Activated T-helper 1 cell treated with anti-CD3 and anti-CD28 coated beads, Interleukin-12 subunit alpha, Interleukin-12 subunit beta, Interleukin-2, Interleukin-4 antibody, amounts not matched to agents 30 ng/mL and 10 ng/mL and 1 ng/mL, durations not matched to agents 14 hours and 24 hours and 36 hours (primary cell): Measurements from ENCODE around the gene TLCD5. TPM values are rescaled to one million over a fixed set of nuclear protein-coding genes. Genes with fewer than 3 reads are reported as not detected.
A peak's percentile ranks its signal among the peaks of the same experiment; 100 is the strongest.

Experiments
- DNase-seq: peaks from one replicate; pipeline ENCODE4 v3.0.0; 2021; ENCODE audit warnings: low spot score
- H3K27ac Mint-ChIP-seq: one replicate; pipeline ENCODE4 v1.8.0; 2021; ENCODE audit warnings: mild to moderate bottlenecking, mixed read lengths
- H3K27me3 Mint-ChIP-seq: one replicate; pipeline ENCODE4 v1.8.0; 2022; ENCODE audit warnings: mild to moderate bottlenecking, moderate library complexity, mixed read lengths; ENCODE audit not compliant: insufficient read depth
- H3K36me3 Mint-ChIP-seq: one replicate; pipeline ENCODE4 v1.8.0; 2021; ENCODE audit warnings: low read depth, mixed read lengths
- H3K4me1 Mint-ChIP-seq: one replicate; pipeline ENCODE4 v1.8.0; 2021; ENCODE audit warnings: low read depth, mixed read lengths
- H3K4me3 Mint-ChIP-seq: one replicate; pipeline ENCODE4 v1.8.0; 2021; ENCODE audit warnings: mild to moderate bottlenecking, moderate library complexity, mixed read lengths
- H3K9me3 Mint-ChIP-seq: one replicate; pipeline ENCODE4 v1.8.0; 2021; ENCODE audit warnings: mixed read lengths
- intact Hi-C: fragments of 100-400 bp; cut with micrococcal nuclease; formaldehyde crosslinking; loops from one replicate; pipeline ENCODE4 v1.15.1; 2024
- total RNA-seq: library from RNA; stranded (reverse); gene quantifications from 2 replicates; pipeline ENCODE4 v1.2.3, GENCODE V29; 2022

Gene TLCD5
- total RNA-seq, 1 donor from 2014 or later: 1.7 TPM

GRCh38 chr11:120335556-120335907 is 10.4 kb downstream of the TLCD5 start:
- H3K27ac Mint-ChIP-seq: no peak overlapping the region
- peaks cover 4% of the 10 kb centered on the region for H3K36me3 Mint-ChIP-seq
- H3K4me1 Mint-ChIP-seq: peaks cover 37% of the 10 kb centered on the region
- peaks cover 40% of the 10 kb centered on the region for H3K27me3 Mint-ChIP-seq
- no peaks in the 10 kb centered on the region for H3K9me3 Mint-ChIP-seq
- intact Hi-C loops: loop anchor here (1.0 to 10.0 kb wide), 5 partner anchors 176 to 957 kb away; partner anchors contain the start of genes GRIK4, NECTIN1 and SC5D
- peak overlapping the region; percentile 74 for H3K4me3 Mint-ChIP-seq
- no peak for DNase-seq

GRCh38 chr11:120335908-120336640 is 11.0 kb downstream of the TLCD5 start, which contains the start of gene ARHGEF12:
ARHGEF12 (plus strand) TSS chr11:120336413; CDS start chr11:120337244, 831 bp downstream.
- peak within 1 kb of the TSS; percentile 83 for H3K27ac Mint-ChIP-seq
- intact Hi-C loops: loop anchor here (1.0 to 10.0 kb wide), 9 partner anchors 8 to 956 kb away; partner anchors contain the start of genes GRIK4, NECTIN1, SC5D and TLCD5
- DNase-seq: peak; percentile 70
- peak within 1 kb of the TSS; percentile 96 for H3K4me3 Mint-ChIP-seq
- H3K9me3 Mint-ChIP-seq: no peaks in the 10 kb centered on the region
- H3K4me1 Mint-ChIP-seq: peaks cover 40% of the 10 kb centered on the region
- H3K27me3 Mint-ChIP-seq: peaks cover 45% of the 10 kb centered on the region
- H3K36me3 Mint-ChIP-seq: peaks cover 4% of the 10 kb centered on the region

- Mint-ChIP-seq H3K36me3 (peaks cover 4% of the 10 kb centered on the region), H3K9me3 (no peaks in the 10 kb centered on the region), H3K27ac (peak overlapping the region; percentile 76), H3K4me3 (peak overlapping the region; percentile 96), H3K27me3 (peaks cover 51% of the 10 kb centered on the region), H3K4me1 (peaks cover 42% of the 10 kb centered on the region)
- DNase-seq: no peak
- intact Hi-C loops: loop anchor here (1.0 to 10.0 kb wide), 8 partner anchors 8 to 956 kb away; partner anchors contain the start of genes NECTIN1, SC5D and TLCD5
Measured at GRCh38 chr11:120336641-120337354, 11.7 kb downstream of the TLCD5 start.

GRCh38 chr11:120337355-120338106 is 12.4 kb downstream of the TLCD5 start:
- DNase-seq: no peak
- peak overlapping the region; percentile 76 for H3K27ac Mint-ChIP-seq
- intact Hi-C loops: loop anchor here (2.0 to 10.0 kb wide), 6 partner anchors 89 to 955 kb away; partner anchors contain the start of genes NECTIN1 and SC5D

GRCh38 chr11:120338107-120338933 is 13.2 kb downstream of the TLCD5 start:
- H3K27ac Mint-ChIP-seq: no peak overlapping the region
- peaks cover 50% of the 10 kb centered on the region for H3K4me1 Mint-ChIP-seq
- H3K27me3 Mint-ChIP-seq: peaks cover 60% of the 10 kb centered on the region
- peaks cover 8% of the 10 kb centered on the region for H3K36me3 Mint-ChIP-seq
- peak overlapping the region; percentile 96 for H3K4me3 Mint-ChIP-seq
- intact Hi-C loops: loop anchor here (5.0 to 10.0 kb wide), 4 partner anchors 611 to 954 kb away; partner anchors contain the start of genes NECTIN1 and SC5D
- peaks cover 6% of the 10 kb centered on the region for H3K9me3 Mint-ChIP-seq
- no peak for DNase-seq

More at GRCh38 chr11:120337355-120338106, 12.4 kb downstream of the TLCD5 start:
- peaks cover 49% of the 10 kb centered on the region for H3K4me1 Mint-ChIP-seq
- H3K36me3 Mint-ChIP-seq: peaks cover 7% of the 10 kb centered on the region
- H3K4me3 Mint-ChIP-seq: peak overlapping the region; percentile 96
- H3K27me3 Mint-ChIP-seq: peaks cover 56% of the 10 kb centered on the region
- H3K9me3 Mint-ChIP-seq: peaks cover 6% of the 10 kb centered on the region

GRCh38 chr11:120339394-120339890 is 14.3 kb downstream of the TLCD5 start:
- intact Hi-C loops: loop anchor here (5.0 to 10.0 kb wide), 4 partner anchors 612 to 953 kb away; partner anchors contain the start of genes NECTIN1 and SC5D
- Mint-ChIP-seq H3K9me3 (peaks cover 6% of the 10 kb centered on the region), H3K4me3 (peak overlapping the region; percentile 19), H3K4me1 (peaks cover 60% of the 10 kb centered on the region), H3K27me3 (peaks cover 60% of the 10 kb centered on the region), H3K36me3 (peaks cover 8% of the 10 kb centered on the region), H3K27ac (no peak overlapping the region)
- DNase-seq: no peak

- Mint-ChIP-seq H3K27ac (no peak overlapping the region), H3K36me3 (peaks cover 8% of the 10 kb centered on the region), H3K4me1 (peaks cover 62% of the 10 kb centered on the region), H3K4me3 (no peak overlapping the region), H3K27me3 (peaks cover 55% of the 10 kb centered on the region), H3K9me3 (peaks cover 6% of the 10 kb centered on the region)
- DNase-seq: no peak
- intact Hi-C loops: loop anchor here (10.0 kb wide), 1 partner anchor 694 kb away; no protein-coding TSS in a partner anchor
Measured at GRCh38 chr11:120340529-120340928, 15.4 kb downstream of the TLCD5 start.

GRCh38 chr11:120342226-120342625 is 17.1 kb downstream of the TLCD5 start:
- H3K4me3 Mint-ChIP-seq: no peak overlapping the region
- intact Hi-C loops: loop anchor here (10.0 kb wide), 1 partner anchor 693 kb away; no protein-coding TSS in a partner anchor
- H3K27me3 Mint-ChIP-seq: peaks cover 64% of the 10 kb centered on the region
- no peak overlapping the region for H3K27ac Mint-ChIP-seq
- peaks cover 8% of the 10 kb centered on the region for H3K36me3 Mint-ChIP-seq
- no peak for DNase-seq
- H3K4me1 Mint-ChIP-seq: peaks cover 63% of the 10 kb centered on the region
- H3K9me3 Mint-ChIP-seq: peaks cover 6% of the 10 kb centered on the region

- no peak overlapping the region for H3K27ac Mint-ChIP-seq
- DNase-seq: no peak
- H3K27me3 Mint-ChIP-seq: peaks cover 64% of the 10 kb centered on the region
- no peak overlapping the region for H3K4me3 Mint-ChIP-seq
- peaks cover 6% of the 10 kb centered on the region for H3K36me3 Mint-ChIP-seq
- intact Hi-C loops: loop anchor here (10.0 kb wide), 1 partner anchor 692 kb away; no protein-coding TSS in a partner anchor
- peaks cover 60% of the 10 kb centered on the region for H3K4me1 Mint-ChIP-seq
- H3K9me3 Mint-ChIP-seq: peaks cover 6% of the 10 kb centered on the region
Measured at GRCh38 chr11:120342678-120343077, 17.6 kb downstream of the TLCD5 start.

- intact Hi-C loops: loop anchor here (10.0 kb wide), 1 partner anchor 691 kb away; no protein-coding TSS in a partner anchor
- Mint-ChIP-seq H3K27me3 (peaks cover 63% of the 10 kb centered on the region), H3K4me1 (peaks cover 55% of the 10 kb centered on the region), H3K9me3 (peaks cover 6% of the 10 kb centered on the region), H3K36me3 (peaks cover 6% of the 10 kb centered on the region), H3K4me3 (no peak overlapping the region), H3K27ac (no peak overlapping the region)
- DNase-seq: no peak
Measured at GRCh38 chr11:120343429-120343828, 18.3 kb downstream of the TLCD5 start.

- peaks cover 6% of the 10 kb centered on the region for H3K9me3 Mint-ChIP-seq
- peaks cover 60% of the 10 kb centered on the region for H3K27me3 Mint-ChIP-seq
- H3K4me1 Mint-ChIP-seq: peaks cover 51% of the 10 kb centered on the region
- peaks cover 6% of the 10 kb centered on the region for H3K36me3 Mint-ChIP-seq
- intact Hi-C loops: loop anchor here (1.0 to 10.0 kb wide), 3 partner anchors 8 to 690 kb away; partner anchors contain the start of gene ARHGEF12
- peak overlapping the region; percentile 81 for H3K27ac Mint-ChIP-seq
- peak; percentile 71 for DNase-seq
- H3K4me3 Mint-ChIP-seq: peak overlapping the region; percentile 74
Measured at GRCh38 chr11:120344302-120345004, 19.4 kb downstream of the TLCD5 start.
